ENCODE measurements around the gene COPS9.

COPS9 gene

DNA sequence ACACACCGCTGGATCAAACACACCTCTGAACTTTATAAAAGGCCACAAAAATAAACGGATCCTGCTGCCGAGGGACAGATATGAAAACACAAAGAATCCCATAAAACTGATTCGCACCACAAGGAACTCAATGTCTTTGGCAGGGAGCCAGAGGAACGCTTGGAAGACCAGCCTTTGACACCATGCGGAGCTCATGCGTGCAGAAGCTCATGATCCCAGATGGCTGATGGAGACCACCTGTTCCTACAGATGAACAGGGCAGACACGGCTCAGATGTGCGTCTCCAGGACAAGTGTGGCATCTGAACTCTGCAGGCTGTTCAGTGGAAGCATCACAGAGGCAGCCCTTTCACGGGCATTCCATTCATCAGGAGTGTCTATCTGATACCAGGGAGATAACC is 24.9 kb downstream of the COPS9 start:
- no peak for DNase-seq (ENCODE audit: low read depth)

DNA sequence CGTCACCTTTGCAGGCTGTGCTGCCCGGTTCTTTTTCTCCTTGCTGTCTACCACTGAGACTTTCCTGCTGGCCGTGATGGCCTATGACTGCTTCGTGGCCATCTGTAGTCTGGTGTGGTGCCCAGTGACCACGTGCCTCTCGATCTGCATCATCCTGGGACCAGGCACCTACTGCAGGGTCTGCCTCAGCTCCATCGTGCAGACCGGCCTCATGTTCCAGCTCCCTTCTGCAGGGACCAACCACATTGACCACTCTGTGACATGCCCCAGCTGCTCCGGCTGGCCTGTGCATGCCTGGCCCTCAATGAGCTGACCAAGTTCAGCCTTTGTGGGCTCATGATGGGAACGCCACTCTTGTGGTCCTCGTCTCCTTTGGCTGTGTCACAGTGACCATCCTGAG is 26.7 kb downstream of the COPS9 start:
- DNase-seq (ENCODE audit: low read depth) = no peak

DNA sequence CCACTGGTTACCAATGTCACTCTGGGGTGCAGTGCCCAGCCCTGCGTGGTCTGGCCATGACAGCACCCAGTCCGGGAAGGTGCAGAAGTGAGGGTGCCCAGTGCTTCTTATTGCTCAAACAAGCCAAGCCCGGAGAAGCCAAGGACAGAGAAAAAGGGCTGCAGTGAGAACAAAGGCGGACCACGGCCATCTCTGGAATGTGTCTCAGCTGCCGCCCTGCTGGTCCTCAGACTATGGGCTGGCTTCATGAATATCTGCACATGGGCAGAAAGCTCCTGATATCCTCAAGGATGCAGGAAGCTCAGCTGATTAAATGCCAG is 28.7 kb downstream of the COPS9 start:
- DNase-seq (ENCODE audit: low read depth) = no peak

DNA sequence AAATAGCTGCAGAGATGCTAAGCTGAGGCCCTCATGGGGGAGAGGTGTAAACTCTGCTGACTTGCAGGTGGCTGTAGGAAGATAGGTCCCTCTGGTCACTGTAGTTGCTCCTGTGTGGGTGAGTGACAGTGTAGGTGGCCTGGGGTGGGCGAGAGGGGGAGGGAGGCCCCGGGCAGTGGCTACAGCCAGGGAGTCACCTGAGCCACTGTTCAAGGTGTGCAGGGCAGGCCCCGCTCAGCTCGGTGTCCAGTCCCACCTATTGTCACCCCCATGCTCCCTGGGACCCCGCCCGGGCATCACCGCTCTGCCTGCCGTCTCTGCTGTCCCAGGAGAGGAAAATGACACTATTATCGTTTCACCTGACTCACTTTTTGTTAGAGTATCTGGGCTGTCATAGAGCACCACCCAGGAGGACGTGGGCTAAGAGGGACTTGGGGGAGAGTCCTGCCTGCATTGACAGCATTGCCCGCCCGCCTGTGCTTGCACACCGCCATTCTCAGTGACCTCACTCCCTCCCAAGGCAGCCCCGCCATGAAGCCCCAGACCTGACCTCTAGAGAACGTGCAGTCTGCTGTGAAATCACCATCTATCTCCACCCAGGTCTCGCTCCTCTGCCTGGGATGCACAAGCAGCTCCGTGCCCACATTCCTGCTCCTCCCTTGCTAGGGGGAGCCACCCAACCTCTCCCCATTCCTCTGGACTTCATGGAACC is 29.2 kb downstream of the COPS9 start:
- DNase-seq (ENCODE audit: low read depth) = no peak

DNA sequence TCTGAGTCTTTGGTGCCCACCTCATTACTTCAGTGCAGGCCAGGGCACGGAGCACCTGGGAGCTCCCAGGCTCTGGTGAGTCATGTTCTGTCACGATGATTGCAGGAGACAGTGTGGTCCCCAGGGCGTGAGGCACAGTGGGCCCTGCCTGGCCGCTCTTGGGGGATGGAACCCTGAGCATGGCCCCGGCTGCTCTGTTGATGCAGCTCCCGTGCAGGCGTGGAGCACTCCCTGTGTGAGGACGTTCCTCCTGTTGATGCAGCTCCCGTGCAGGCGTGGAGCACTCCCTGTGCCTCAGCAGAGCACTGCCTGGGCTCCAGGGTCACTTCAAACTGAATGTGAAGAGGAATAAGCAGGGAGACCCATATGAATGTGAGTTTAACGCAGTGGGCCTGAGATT is 30.1 kb downstream of the COPS9 start:
- DNase-seq (ENCODE audit: low read depth) = no peak

DNA sequence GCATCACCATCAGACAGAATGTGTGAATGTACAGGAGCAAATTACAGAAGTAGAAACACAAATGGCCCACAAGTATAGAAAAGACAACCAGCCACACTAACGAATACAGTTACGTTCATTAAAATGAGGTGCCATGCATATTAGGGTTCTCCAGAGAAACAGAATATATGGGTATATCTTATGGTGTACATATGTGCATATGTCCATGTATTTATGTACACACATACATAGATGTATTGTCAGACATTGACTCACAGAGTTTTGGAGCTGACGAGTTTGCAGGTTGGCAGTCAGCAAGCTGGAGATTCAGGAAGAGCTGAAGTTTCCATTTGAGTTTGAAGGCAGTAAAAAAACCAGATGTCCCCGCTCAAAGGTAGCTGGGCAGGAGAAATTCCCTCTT is 33.0 kb downstream of the COPS9 start:
- DNase-seq (ENCODE audit: low read depth) = no peak

DNA sequence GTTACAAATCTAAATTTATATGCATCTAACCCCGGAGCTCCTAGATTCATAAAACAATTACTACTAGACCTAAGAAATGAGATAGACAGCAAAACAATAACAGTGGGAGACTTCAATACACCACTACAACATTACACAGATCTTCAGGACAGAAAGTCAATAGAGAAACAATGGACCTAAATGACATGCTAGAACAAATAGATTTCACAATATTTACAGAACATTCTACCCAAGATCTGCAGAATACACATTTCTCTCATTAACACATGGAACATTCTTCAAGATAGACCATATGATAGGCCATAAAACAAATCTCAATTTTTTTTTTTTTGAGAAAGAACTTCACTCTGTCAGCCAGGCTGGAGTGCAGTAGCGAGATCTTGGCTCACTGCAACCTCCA is 37.8 kb downstream of the COPS9 start:
- DNase-seq (ENCODE audit: low read depth) = no peak

DNA sequence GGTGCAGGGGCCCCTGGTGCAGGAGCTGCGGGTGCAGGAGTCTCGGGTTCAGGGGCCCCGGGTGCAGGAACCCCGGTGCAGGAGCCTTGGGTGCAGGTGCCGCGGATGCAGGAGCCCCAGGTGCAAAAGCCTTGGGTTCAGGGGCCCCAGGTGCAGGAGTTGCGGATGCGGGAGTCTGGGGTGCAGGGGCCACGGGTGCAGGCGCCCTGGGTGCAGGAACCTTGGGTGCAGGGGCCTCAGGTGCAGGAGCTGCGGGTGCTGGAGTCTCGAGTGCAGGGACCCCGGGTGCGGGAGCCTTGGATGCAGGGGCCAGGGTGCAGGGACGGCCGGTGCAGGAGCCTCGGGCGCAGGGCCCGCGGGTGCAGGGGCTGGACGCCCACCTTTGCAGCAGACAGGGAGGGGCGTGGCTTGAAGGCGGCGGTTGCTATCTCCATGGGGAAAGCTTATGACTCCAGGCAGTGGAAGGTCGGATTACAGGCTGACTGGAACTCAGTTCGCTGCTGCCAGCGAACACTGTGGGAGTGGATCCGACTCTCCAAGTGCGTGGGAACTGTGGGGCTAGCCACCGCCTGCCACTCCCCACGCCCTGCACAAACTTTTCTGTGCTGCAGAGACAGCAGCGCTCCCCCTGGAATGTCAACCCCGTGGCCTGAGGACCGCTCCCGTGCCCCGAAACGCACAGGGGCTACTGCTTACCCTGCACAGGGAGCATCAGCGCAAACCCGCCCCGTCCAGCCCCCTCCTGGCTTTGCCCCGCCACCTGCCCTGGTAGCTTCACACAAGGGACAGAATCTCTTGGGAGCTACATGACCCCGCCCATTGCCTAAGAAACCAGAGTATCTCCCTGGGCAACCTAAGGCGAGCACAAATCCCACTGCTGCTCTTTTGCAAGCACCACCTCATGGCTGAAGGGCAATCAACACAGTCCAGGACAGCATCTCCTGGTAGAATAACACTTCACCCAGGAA is 40.3 kb downstream of the COPS9 start:
- no peak for DNase-seq (ENCODE audit: low read depth)

DNA sequence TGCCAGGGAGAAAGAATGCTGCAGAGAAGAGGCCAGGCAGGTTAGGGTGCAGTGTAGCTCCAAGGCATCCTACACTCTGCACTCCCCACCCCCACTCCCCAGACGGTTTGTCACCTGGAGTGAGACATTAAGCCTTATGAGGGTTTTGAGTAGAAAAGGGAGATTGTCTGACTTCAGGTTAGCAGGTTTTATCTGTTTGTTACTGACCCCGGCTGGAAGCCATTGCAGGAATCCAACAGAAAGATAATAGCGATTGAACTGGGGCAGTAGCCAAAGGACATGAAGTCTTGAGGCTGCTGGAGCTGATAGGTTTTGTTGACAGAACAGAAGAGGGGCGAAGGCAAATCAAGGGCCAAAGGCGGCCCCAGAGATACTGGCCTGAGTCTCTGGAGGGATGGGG is 46.8 kb downstream of the COPS9 start:
- DNase-seq (ENCODE audit: low read depth) = no peak

DNA sequence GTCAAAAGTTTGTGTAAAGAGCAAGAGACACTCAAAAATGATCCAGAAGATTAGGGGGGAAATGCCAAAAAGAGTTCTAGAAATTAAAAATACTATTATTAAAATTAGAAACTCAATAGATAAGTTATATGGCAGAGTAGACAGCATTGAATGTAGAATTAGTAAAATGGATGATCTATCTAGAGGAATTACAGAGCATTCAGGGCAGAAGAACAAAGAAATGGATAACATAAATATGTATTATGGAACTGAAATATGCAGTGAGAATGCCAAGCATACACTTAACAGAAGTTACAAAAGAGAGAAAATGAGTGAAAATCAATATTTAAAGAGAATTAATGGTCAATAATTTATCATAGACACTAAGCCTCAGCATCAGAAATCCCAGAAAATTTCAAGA is 49.5 kb downstream of the COPS9 start:
- DNase-seq (ENCODE audit: low read depth) = no peak

All from HS-27A (cell line).